Nephron (organoid): ENCODE data around the gene REPS2.
"Not testable (repeated sequence)": the region's sequence is repeated elsewhere in the genome, so short reads cannot be mapped to it uniquely, and the experiment has no call there.

Experiments
- H3K27ac Mint-ChIP-seq, 3 experiments: 2 replicates each; pipeline ENCODE4 v1.8.0; 2020; ENCODE audit warnings: mixed read lengths in 3 of 3, mild to moderate bottlenecking in 2 of 3, moderate library complexity in 1 of 3
- H3K27me3 Mint-ChIP-seq: 2 replicates; pipeline ENCODE4 v1.8.0; 2021; ENCODE audit warnings: low read depth, mild to moderate bottlenecking, moderate library complexity, mixed read lengths
- H3K36me3 Mint-ChIP-seq: 2 replicates; pipeline ENCODE4 v1.8.0; 2020; ENCODE audit warnings: low read depth, mixed read lengths
- H3K4me1 Mint-ChIP-seq: 2 replicates; pipeline ENCODE4 v1.8.0; 2020; ENCODE audit warnings: mixed read lengths
- H3K4me3 Mint-ChIP-seq, 3 experiments: 2 replicates each; pipeline ENCODE4 v1.8.0; 2020; ENCODE audit warnings: mild to moderate bottlenecking in 3 of 3, mixed read lengths in 3 of 3, moderate library complexity in 2 of 3
- H3K9me3 Mint-ChIP-seq: 2 replicates; pipeline ENCODE4 v1.8.0; 2020; ENCODE audit warnings: mixed read lengths
- CTCF ChIP-seq, 3 experiments: fragments of 200-600 bp; sonication (generic); IDR thresholded peaks; one replicate each; pipeline ENCODE4 v1.5.0; 2021; ENCODE audit warnings: antibody characterized with exemption in 3 of 3; ENCODE audit not compliant: unreplicated experiment in 3 of 3

Gene REPS2

GRCh38 chrX:16966752-16967448 is 20.4 kb downstream of the REPS2 start:
- Mint-ChIP-seq H3K27me3 (no peaks in the 10 kb centered on the region), H3K9me3 (peaks cover 8% of the 10 kb centered on the region), H3K36me3 (no peaks in the 10 kb centered on the region), H3K27ac (no peak overlapping the region), H3K4me1 (peaks cover 14% of the 10 kb centered on the region), H3K4me3 (no peak overlapping the region)
- TF ChIP-seq CTCF (IDR thresholded peaks at IDR 0.05; ENCODE audit: unreplicated experiment in 3 of 3) = no peak

- H3K36me3 Mint-ChIP-seq, H3K27me3 Mint-ChIP-seq, H3K9me3 Mint-ChIP-seq, H3K4me1 Mint-ChIP-seq, H3K27ac Mint-ChIP-seq, H3K4me3 Mint-ChIP-seq: not testable (repeated sequence)
These were observed 22.3 kb downstream of the REPS2 start for GRCh38 chrX:16968753-16969152.

- no peak overlapping the region for H3K27ac Mint-ChIP-seq
- no peaks in the 10 kb centered on the region for H3K4me1 Mint-ChIP-seq
- no peaks in the 10 kb centered on the region for H3K27me3 Mint-ChIP-seq
- TF ChIP-seq CTCF (IDR thresholded peaks at IDR 0.05; ENCODE audit: unreplicated experiment in 3 of 3) = no peak
- H3K36me3 Mint-ChIP-seq = no peaks in the 10 kb centered on the region
- peaks cover 8% of the 10 kb centered on the region for H3K9me3 Mint-ChIP-seq
- H3K4me3 Mint-ChIP-seq = no peak overlapping the region
These were observed 24.5 kb downstream of the REPS2 start for GRCh38 chrX:16970977-16971376.

- TF ChIP-seq CTCF (IDR thresholded peaks at IDR 0.05; ENCODE audit: unreplicated experiment in 3 of 3) = no peak
- Mint-ChIP-seq H3K4me3 (no peak overlapping the region), H3K27me3 (no peaks in the 10 kb centered on the region), H3K36me3 (no peaks in the 10 kb centered on the region), H3K4me1 (no peaks in the 10 kb centered on the region), H3K27ac (peak overlapping the region in 1 of 3 experiments; percentile 24), H3K9me3 (peaks cover 8% of the 10 kb centered on the region)
These were observed 25.2 kb downstream of the REPS2 start for GRCh38 chrX:16971694-16972093.

GRCh38 chrX:16975233-16975632 is 28.8 kb downstream of the REPS2 start:
- H3K36me3 Mint-ChIP-seq = no peaks in the 10 kb centered on the region
- no peak overlapping the region for H3K4me3 Mint-ChIP-seq
- H3K27ac Mint-ChIP-seq = no peak overlapping the region
- TF ChIP-seq CTCF (IDR thresholded peaks at IDR 0.05; ENCODE audit: unreplicated experiment in 3 of 3) = no peak
- peaks cover 4% of the 10 kb centered on the region for H3K9me3 Mint-ChIP-seq
- H3K27me3 Mint-ChIP-seq = no peaks in the 10 kb centered on the region
- H3K4me1 Mint-ChIP-seq = peaks cover 18% of the 10 kb centered on the region

- Mint-ChIP-seq H3K27ac (peak overlapping the region; percentile 81 to 85 (median 84)), H3K9me3 (no peaks in the 10 kb centered on the region), H3K27me3 (no peaks in the 10 kb centered on the region), H3K4me3 (no peak overlapping the region), H3K36me3 (no peaks in the 10 kb centered on the region), H3K4me1 (peaks cover 24% of the 10 kb centered on the region)
- TF ChIP-seq CTCF (IDR thresholded peaks at IDR 0.05; ENCODE audit: unreplicated experiment in 3 of 3) = no peak
These were observed 31.3 kb downstream of the REPS2 start for GRCh38 chrX:16977771-16978170.
